Calu3 (cell line): ENCODE results near the gene IL7R. TPM values are rescaled to one million over a fixed set of nuclear protein-coding genes. Genes with fewer than 3 reads are reported as not detected.

ENCODE experiments used
- BruUV-seq: library from RNA; stranded (reverse); fragments of 400-500 nt; replicated peaks from 2 replicates; lab custom pipeline; 2021; lab: Mats Ljungman, UMichigan
- CTCF ChIA-PET: fragments of 300-600 bp; sonication (Branson Sonifier 250); formaldehyde crosslinking; loops from one replicate; lab custom pipeline; 2022; ENCODE audit warnings: antibody characterized with exemption; lab: Charles Lee
- DNase-seq: peaks from one replicate; pipeline ENCODE4 v3.0.0; 2022
- H3K27ac Mint-ChIP-seq: one replicate; pipeline ENCODE4 v1.8.0; 2022; ENCODE audit warnings: mixed read lengths; ENCODE audit not compliant: unreplicated experiment
- H3K27me3 Mint-ChIP-seq: one replicate; pipeline ENCODE4 v1.8.0; 2022; ENCODE audit warnings: mixed read lengths; ENCODE audit not compliant: unreplicated experiment
- H3K36me3 Mint-ChIP-seq: one replicate; pipeline ENCODE4 v1.8.0; 2022; ENCODE audit warnings: mild to moderate bottlenecking, moderate library complexity, mixed read lengths; ENCODE audit not compliant: insufficient read depth, unreplicated experiment
- H3K4me1 Mint-ChIP-seq: one replicate; pipeline ENCODE4 v1.8.0; 2022; ENCODE audit warnings: mild to moderate bottlenecking, low read depth, mixed read lengths; ENCODE audit not compliant: unreplicated experiment
- H3K4me3 Mint-ChIP-seq: one replicate; pipeline ENCODE4 v1.8.0; 2022; ENCODE audit warnings: mild to moderate bottlenecking, low read depth, moderate library complexity, mixed read lengths; ENCODE audit not compliant: unreplicated experiment
- H3K9me3 Mint-ChIP-seq: one replicate; pipeline ENCODE4 v1.8.0; 2022; ENCODE audit warnings: low read depth, mixed read lengths; ENCODE audit not compliant: unreplicated experiment
- intact Hi-C: fragments of 100-400 bp; cut with micrococcal nuclease; formaldehyde crosslinking; loops from one replicate; pipeline ENCODE4 v1.10.0; 2022; ENCODE audit not compliant: unreplicated experiment
- total RNA-seq: library from RNA; stranded (reverse); gene quantifications from 2 replicates; pipeline ENCODE4 v1.2.3, GENCODE V29; 2022
- TF ChIP-seq, protein P1 (sequence below): fragments of 200-600 bp; IDR thresholded peaks from one replicate; pipeline ENCODE4 v1.8.0; 2022; ENCODE audit warnings: antibody characterized with exemption; ENCODE audit not compliant: unreplicated experiment

Gene IL7R
- total RNA-seq, 1 experiment from 2014 or later: 0.19 TPM

DNA sequence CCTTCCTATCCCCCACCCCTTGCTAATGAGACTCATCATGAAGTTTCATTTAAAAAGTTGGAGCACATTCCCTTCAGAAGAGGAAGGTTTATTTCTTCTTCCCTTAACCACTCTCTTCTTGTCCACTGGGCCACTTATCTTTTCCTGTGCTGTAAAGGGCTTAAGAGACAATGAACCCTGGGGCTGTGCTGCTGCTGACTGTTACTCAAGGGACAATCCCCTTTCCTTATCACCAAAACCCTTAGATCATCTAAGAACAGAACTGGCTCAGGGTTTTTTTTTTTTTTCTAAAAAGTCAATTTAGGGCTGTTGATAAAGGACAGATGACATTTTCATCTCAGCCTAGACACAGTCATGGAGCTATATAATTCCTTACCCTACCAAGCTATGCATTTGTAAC is 52.1 kb downstream of the IL7R start:
- CTCF ChIA-PET: no interaction called here

DNA sequence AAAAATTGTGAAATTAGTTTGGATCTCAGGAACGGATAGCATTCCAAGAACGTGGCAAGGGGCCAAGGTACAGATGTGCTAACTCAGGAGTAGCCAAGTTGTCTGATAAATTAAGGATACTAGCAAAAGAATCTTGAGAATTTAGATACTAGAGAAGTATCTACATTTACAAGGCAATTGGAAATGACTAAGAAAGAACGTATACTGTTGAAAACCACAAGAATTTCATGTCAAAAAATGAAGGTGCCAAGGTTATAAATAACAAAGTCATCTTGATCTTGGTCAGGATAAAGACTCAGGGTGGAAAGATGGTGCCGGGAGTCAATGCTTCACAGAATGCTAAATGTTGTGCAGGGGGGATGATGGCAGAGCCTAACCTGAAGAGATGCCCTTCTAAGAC is 62.5 kb downstream of the IL7R start:
- Mint-ChIP-seq H3K9me3 (peaks cover 3% of the 10 kb centered on the region), H3K4me1 (no peaks in the 10 kb centered on the region), H3K27ac (no peak overlapping the region), H3K36me3 (no peaks in the 10 kb centered on the region), H3K27me3 (peaks cover 13% of the 10 kb centered on the region), H3K4me3 (no peak overlapping the region)
- intact Hi-C loops: no loop called here
- CTCF ChIA-PET: no interaction called here
- TF ChIP-seq, protein P1, sequence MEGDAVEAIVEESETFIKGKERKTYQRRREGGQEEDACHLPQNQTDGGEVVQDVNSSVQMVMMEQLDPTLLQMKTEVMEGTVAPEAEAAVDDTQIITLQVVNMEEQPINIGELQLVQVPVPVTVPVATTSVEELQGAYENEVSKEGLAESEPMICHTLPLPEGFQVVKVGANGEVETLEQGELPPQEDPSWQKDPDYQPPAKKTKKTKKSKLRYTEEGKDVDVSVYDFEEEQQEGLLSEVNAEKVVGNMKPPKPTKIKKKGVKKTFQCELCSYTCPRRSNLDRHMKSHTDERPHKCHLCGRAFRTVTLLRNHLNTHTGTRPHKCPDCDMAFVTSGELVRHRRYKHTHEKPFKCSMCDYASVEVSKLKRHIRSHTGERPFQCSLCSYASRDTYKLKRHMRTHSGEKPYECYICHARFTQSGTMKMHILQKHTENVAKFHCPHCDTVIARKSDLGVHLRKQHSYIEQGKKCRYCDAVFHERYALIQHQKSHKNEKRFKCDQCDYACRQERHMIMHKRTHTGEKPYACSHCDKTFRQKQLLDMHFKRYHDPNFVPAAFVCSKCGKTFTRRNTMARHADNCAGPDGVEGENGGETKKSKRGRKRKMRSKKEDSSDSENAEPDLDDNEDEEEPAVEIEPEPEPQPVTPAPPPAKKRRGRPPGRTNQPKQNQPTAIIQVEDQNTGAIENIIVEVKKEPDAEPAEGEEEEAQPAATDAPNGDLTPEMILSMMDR: no peak
- no peak for DNase-seq
- no TSS peak for BruUV-seq

More for the DNA sequence above, 52.1 kb downstream of the IL7R start:
- DNase-seq: no peak
- TF ChIP-seq, protein P1: no peak
- intact Hi-C loops: no loop called here
- no peaks in the 10 kb centered on the region for H3K27me3 Mint-ChIP-seq
- no peak overlapping the region for H3K27ac Mint-ChIP-seq
- no peaks in the 10 kb centered on the region for H3K4me1 Mint-ChIP-seq
- no peaks in the 10 kb centered on the region for H3K36me3 Mint-ChIP-seq
- no peak overlapping the region for H3K4me3 Mint-ChIP-seq
- no TSS peak for BruUV-seq
- peaks cover 14% of the 10 kb centered on the region for H3K9me3 Mint-ChIP-seq

DNA sequence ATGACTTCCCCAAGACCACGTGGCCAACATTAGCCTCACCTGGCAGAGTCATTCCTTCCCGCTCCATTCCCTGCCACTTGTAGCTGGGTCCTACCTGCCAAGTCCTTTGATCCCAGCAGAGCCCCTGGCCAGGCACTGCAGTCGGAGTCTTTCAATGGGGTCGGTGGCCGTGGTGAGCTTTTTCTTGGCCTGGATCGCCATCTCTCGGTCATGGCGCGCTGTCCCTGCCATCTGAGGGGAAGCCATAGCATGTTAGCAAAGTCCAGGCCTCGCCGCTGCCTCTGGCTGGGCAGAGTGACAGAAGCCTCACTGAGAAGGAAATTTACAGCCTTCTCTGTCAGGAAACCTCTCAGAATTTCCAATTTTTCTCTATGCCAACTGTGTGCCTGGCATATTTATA is 64.2 kb downstream of the IL7R start:
- Mint-ChIP-seq H3K4me1 (no peaks in the 10 kb centered on the region), H3K27me3 (peaks cover 28% of the 10 kb centered on the region)
- CTCF ChIA-PET: no interaction called here

DNA sequence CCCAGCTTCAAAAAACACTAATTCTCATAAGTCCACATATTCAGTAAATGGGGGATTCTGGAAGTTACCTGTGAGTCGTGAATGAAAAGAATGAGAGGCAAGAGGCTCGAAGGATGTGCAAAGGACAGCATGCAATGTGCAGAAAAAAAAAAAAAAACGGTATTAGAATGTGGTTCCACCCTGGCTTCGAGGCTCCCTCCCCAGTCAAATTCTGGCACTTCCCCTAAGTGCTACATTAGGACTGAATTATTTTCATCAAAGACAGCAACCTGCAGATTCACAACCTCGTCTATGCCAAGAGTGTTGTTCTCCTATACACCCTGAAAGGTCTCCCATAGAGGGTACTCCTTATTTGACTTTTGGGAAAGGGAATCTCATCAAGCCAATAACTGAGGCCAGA is 65.2 kb downstream of the IL7R start:
- no peak overlapping the region for H3K4me3 Mint-ChIP-seq
- no peak for DNase-seq
- BruUV-seq: no TSS peak
- H3K36me3 Mint-ChIP-seq: no peaks in the 10 kb centered on the region
- TF ChIP-seq, protein P1: no peak
- H3K4me1 Mint-ChIP-seq: no peaks in the 10 kb centered on the region
- CTCF ChIA-PET: no interaction called here
- intact Hi-C loops: loop anchor here (10.0 kb wide), 1 partner anchor 697 kb away; no protein-coding TSS in a partner anchor
- peaks cover 3% of the 10 kb centered on the region for H3K9me3 Mint-ChIP-seq
- H3K27ac Mint-ChIP-seq: no peak overlapping the region
- H3K27me3 Mint-ChIP-seq: peaks cover 38% of the 10 kb centered on the region

More for the DNA sequence above, 64.2 kb downstream of the IL7R start:
- TF ChIP-seq, protein P1: no peak
- intact Hi-C loops: loop anchor here (10.0 kb wide), 1 partner anchor 696 kb away; no protein-coding TSS in a partner anchor
- DNase-seq: no peak
- no peaks in the 10 kb centered on the region for H3K36me3 Mint-ChIP-seq
- no TSS peak for BruUV-seq
- no peak overlapping the region for H3K4me3 Mint-ChIP-seq
- peaks cover 3% of the 10 kb centered on the region for H3K9me3 Mint-ChIP-seq
- H3K27ac Mint-ChIP-seq: no peak overlapping the region
